OCI-LY1 (cell line): Measurements from ENCODE around the gene HNRNPA3.
"Not testable (repeated sequence)": the region's sequence is repeated elsewhere in the genome, so short reads cannot be mapped to it uniquely, and the experiment has no call there.

ENCODE experiments used
- H2AFZ ChIP-seq: fragments of 200-600 bp; sonication (generic), shearing (Covaris generic); 2 replicates; pipeline ENCODE4 v1.6.0; 2014; ENCODE audit warnings: antibody characterized with exemption, mild to moderate bottlenecking, low read length
- H3F3A ChIP-seq: fragments of 200-600 bp; sonication (generic), shearing (Covaris generic); 2 replicates; pipeline ENCODE4 v1.6.0; 2014; ENCODE audit warnings: mild to moderate bottlenecking, antibody characterized with exemption, low read length, moderate library complexity; ENCODE audit not compliant: insufficient read depth
- H3K27ac ChIP-seq: fragments of 200-600 bp; sonication (generic); 2 replicates; pipeline ENCODE4 v1.5.1; 2014; ENCODE audit warnings: low read length, mixed run types, mild to moderate bottlenecking, low read depth; ENCODE audit not compliant: poor library complexity, severe bottlenecking
- H3K27me3 ChIP-seq: fragments of 200-600 bp; sonication (generic); 2 replicates; pipeline ENCODE4 v1.6.0; 2014; ENCODE audit warnings: antibody characterized with exemption, mild to moderate bottlenecking, low read length, moderate library complexity; ENCODE audit not compliant: insufficient read depth
- H3K36me3 ChIP-seq: fragments of 200-600 bp; sonication (generic); 2 replicates; pipeline ENCODE4 v1.6.1; 2014; ENCODE audit warnings: mild to moderate bottlenecking, antibody characterized with exemption, low read length, moderate library complexity, mixed read lengths; ENCODE audit not compliant: insufficient read depth
- H3K4me1 ChIP-seq: fragments of 200-600 bp; sonication (generic); 2 replicates; pipeline ENCODE4 v1.5.1; 2014; ENCODE audit warnings: mild to moderate bottlenecking, low read length, moderate library complexity; ENCODE audit not compliant: insufficient read depth, severe bottlenecking
- H3K4me2 ChIP-seq: fragments of 200-600 bp; sonication (generic), shearing (Covaris generic); 2 replicates; pipeline ENCODE4 v1.6.1; 2014; ENCODE audit warnings: low read length
- H3K4me3 ChIP-seq: fragments of 200-600 bp; sonication (generic); 2 replicates; pipeline ENCODE4 v1.5.1; 2014; ENCODE audit warnings: low read length, low read depth, mild to moderate bottlenecking, mixed read lengths; ENCODE audit not compliant: poor library complexity, severe bottlenecking
- H3K79me2 ChIP-seq: fragments of 200-600 bp; shearing (Covaris generic); 2 replicates; pipeline ENCODE4 v1.6.1; 2016; ENCODE audit warnings: mixed run types, low read length, mixed read lengths; ENCODE audit not compliant: insufficient read depth
- H3K9ac ChIP-seq: fragments of 200-600 bp; sonication (generic), shearing (Covaris generic); 2 replicates; pipeline ENCODE4 v1.6.1; 2014; ENCODE audit warnings: mild to moderate bottlenecking, low read length, mixed read lengths
- H3K9me2 ChIP-seq: fragments of 200-600 bp; sonication (generic), shearing (Covaris generic); 2 replicates; pipeline ENCODE4 v1.6.1; 2014; ENCODE audit warnings: low read depth, mild to moderate bottlenecking, low read length, mixed read lengths
- H3K9me3 ChIP-seq: fragments of 200-600 bp; shearing (Covaris generic); 2 replicates; pipeline ENCODE4 v1.6.1; 2014; ENCODE audit warnings: low read length, mixed read lengths
- H4K20me1 ChIP-seq: fragments of 200-600 bp; sonication (generic), shearing (Covaris generic); 2 replicates; pipeline ENCODE4 v1.6.0; 2016; ENCODE audit warnings: mild to moderate bottlenecking, low read length; ENCODE audit not compliant: insufficient read depth
- CTCF ChIP-seq: fragments of 200-600 bp; sonication (generic), shearing (Covaris generic); IDR thresholded peaks from 2 replicates; pipeline ENCODE4 v1.5.1; 2017; ENCODE audit warnings: mild to moderate bottlenecking, antibody characterized with exemption, low read length, moderate library complexity, mixed read lengths
- EZH2 ChIP-seq: fragments of 200-600 bp; sonication (generic), shearing (Covaris generic); IDR thresholded peaks from 2 replicates; pipeline ENCODE4 v1.8.0; 2017; ENCODE audit warnings: borderline replicate concordance, mixed run types, mild to moderate bottlenecking, antibody characterized with exemption, low read length, moderate library complexity, mixed read lengths

The HNRNPA3 gene

DNA sequence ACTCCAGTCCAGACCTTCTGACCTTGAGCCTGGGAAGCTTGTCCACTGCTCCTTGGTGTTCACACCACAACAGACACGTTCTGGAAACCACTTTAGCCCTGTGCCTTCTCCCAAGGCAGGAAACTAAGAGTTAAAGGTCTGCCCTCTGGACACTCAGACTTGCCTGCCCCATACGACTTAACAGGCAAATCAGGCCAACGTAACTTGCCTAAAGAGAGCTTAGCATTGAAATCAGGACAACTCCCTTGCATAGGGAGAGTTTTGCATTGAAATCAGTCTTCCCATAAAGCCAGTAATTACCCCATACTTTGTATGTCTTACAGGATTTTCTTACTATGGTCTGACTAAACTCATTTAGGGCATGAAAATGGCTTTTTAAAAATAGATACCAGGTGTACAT, 33.4 kb downstream of the HNRNPA3 start:
- Histone ChIP-seq H2AFZ (no peak overlapping the region), H4K20me1 (0 out of 2 replicates have a peak, but pooled peaks cover 5% of the 10 kb centered on the region), H3K9me2 (no peaks in the 10 kb centered on the region), H3K79me2 (peaks cover 99% of the 10 kb centered on the region), H3K4me1 (peaks cover 34% of the 10 kb centered on the region), H3K4me2 (no peak overlapping the region), H3F3A (no peaks in the 10 kb centered on the region), H3K27me3 (no peaks in the 10 kb centered on the region), H3K4me3 (no peak overlapping the region), H3K9me3 (no peaks in the 10 kb centered on the region), H3K27ac (peak overlapping the region; percentile 10), H3K9ac (no peak overlapping the region), H3K36me3 (peaks cover 27% of the 10 kb centered on the region; the same call in 1 of the 2 replicates)
- TF ChIP-seq EZH2, result no peak

GRCh38 chr2:177246523-177247030, 34.0 kb downstream of the HNRNPA3 start:
- H3K27ac ChIP-seq, H3K9me3 ChIP-seq, H3K9me2 ChIP-seq, H4K20me1 ChIP-seq, H3K9ac ChIP-seq, H3K27me3 ChIP-seq, H2AFZ ChIP-seq, H3K4me2 ChIP-seq, H3K4me3 ChIP-seq, H3F3A ChIP-seq: not testable (repeated sequence)
- Histone ChIP-seq H3K79me2 (peaks cover 99% of the 10 kb centered on the region), H3K36me3 (peaks cover 27% of the 10 kb centered on the region; the same call in 1 of the 2 replicates), H3K4me1 (peaks cover 28% of the 10 kb centered on the region)

DNA sequence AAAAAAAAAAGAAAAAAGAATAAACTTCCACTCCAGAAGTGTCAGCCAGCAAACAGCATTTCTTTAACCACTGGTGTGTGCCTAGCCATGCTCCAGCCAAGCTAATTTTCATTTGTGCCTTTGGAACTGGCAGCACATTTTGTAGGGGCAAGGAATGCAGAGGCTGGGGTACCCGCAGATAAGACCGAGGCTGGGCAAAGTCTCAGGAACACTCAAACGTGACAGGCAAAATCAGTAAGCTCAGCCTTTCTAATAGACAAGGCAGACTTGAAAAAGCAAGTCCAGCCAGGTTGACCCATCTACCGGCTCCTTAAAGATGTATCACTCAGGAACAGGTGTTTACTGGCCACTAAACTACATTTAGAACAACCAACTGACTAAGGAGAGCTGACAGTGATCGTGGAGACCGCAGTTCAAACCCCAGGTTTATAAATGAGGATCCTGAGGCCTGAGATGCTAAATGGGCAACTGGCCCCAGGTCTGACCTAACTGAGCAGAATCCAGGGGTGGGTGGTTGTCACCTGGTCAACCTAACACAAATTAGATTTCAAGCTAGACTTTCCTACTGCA, 35.2 kb downstream of the HNRNPA3 start:
- Histone ChIP-seq H3K4me2 (no peak overlapping the region), H3K9ac (no peak overlapping the region), H3K27me3 (no peaks in the 10 kb centered on the region), H3F3A (no peaks in the 10 kb centered on the region), H3K27ac (no peak overlapping the region), H3K9me3 (no peaks in the 10 kb centered on the region), H3K4me3 (no peak overlapping the region), H3K4me1 (peaks cover 25% of the 10 kb centered on the region), H4K20me1 (0 out of 2 replicates have a peak, but pooled peaks cover 5% of the 10 kb centered on the region), H3K9me2 (no peaks in the 10 kb centered on the region), H3K79me2 (peaks cover 99% of the 10 kb centered on the region), H3K36me3 (peaks cover 32% of the 10 kb centered on the region; the same call in 1 of the 2 replicates), H2AFZ (no peak overlapping the region)
- no peak for TF ChIP-seq EZH2
- TF ChIP-seq CTCF, result no peak

GRCh38 chr2:177249038-177249437, 36.4 kb downstream of the HNRNPA3 start:
- Histone ChIP-seq H3K27me3 (no peaks in the 10 kb centered on the region), H3F3A (no peaks in the 10 kb centered on the region), H3K79me2 (peaks cover 100% of the 10 kb centered on the region), H3K36me3 (peaks cover 33% of the 10 kb centered on the region; the same call in 1 of the 2 replicates), H3K4me3 (no peak overlapping the region), H4K20me1 (0 out of 2 replicates have a peak, but pooled peaks cover 5% of the 10 kb centered on the region), H2AFZ (no peak overlapping the region), H3K9me3 (no peaks in the 10 kb centered on the region), H3K4me2 (no peak overlapping the region), H3K27ac (no peak overlapping the region), H3K4me1 (peaks cover 27% of the 10 kb centered on the region), H3K9ac (no peak overlapping the region), H3K9me2 (no peaks in the 10 kb centered on the region)
- no peak for TF ChIP-seq EZH2
- TF ChIP-seq CTCF, result no peak
